HepG2 (cell line): ENCODE results near the gene TBC1D16. TPM values are rescaled to one million over a fixed set of nuclear protein-coding genes. Genes with fewer than 3 reads are reported as not detected.

Experiments
- ARNT2 ChIP-seq: sonication (generic); formaldehyde crosslinking; IDR thresholded peaks from 2 replicates; pipeline ENCODE4 v1.8.0; 2022; ENCODE audit warnings: mild to moderate bottlenecking, low read depth, missing genetic modification reagents, moderate library complexity
- BATF2 ChIP-seq: sonication (generic); formaldehyde crosslinking; IDR thresholded peaks from 2 replicates; pipeline ENCODE4 v1.8.0; 2022; ENCODE audit warnings: mild to moderate bottlenecking, missing genetic modification reagents, moderate library complexity
- CBX2 ChIP-seq, 2 experiments: fragments of 200-600 bp in 1 of 2; sonication (generic); formaldehyde crosslinking in 1 of 2; IDR thresholded peaks; 2 replicates each; pipeline versions ENCODE4 v1.7.0 to v1.8.1; 2018 to 2022; ENCODE audit warnings: low read depth in 2 of 2, low read length in 1 of 2, mild to moderate bottlenecking in 1 of 2, missing genetic modification reagents in 1 of 2
- CC2D1A ChIP-seq: sonication (generic); formaldehyde crosslinking; IDR thresholded peaks from 2 replicates; pipeline ENCODE4 v1.8.1; 2023; ENCODE audit warnings: mild to moderate bottlenecking, missing genetic modification reagents
- ELF1 ChIP-seq: sonication (generic); formaldehyde crosslinking; IDR thresholded peaks from 2 replicates; pipeline ENCODE4 v1.4.0; 2020; ENCODE audit warnings: missing genetic modification reagents
- MAF1 ChIP-seq: sonication (generic); formaldehyde crosslinking; IDR thresholded peaks from 2 replicates; pipeline ENCODE4 v1.5.0; 2020; ENCODE audit warnings: missing genetic modification reagents, borderline replicate concordance
- PATZ1 ChIP-seq: sonication (generic); formaldehyde crosslinking; IDR thresholded peaks from 2 replicates; pipeline ENCODE4 v1.4.0; 2020; ENCODE audit warnings: missing genetic modification reagents
- SETDB1 ChIP-seq: sonication (generic); formaldehyde crosslinking; IDR thresholded peaks from 2 replicates; pipeline ENCODE4 v1.5.1; 2020; ENCODE audit warnings: missing genetic modification reagents, mild to moderate bottlenecking, borderline replicate concordance
- SNAPC5 ChIP-seq: sonication (generic); formaldehyde crosslinking; IDR thresholded peaks from 2 replicates; pipeline ENCODE4 v1.8.1; 2023; ENCODE audit warnings: mild to moderate bottlenecking, missing genetic modification reagents, borderline replicate concordance
- XRCC5 ChIP-seq: fragments of 200-400 bp; formaldehyde crosslinking; optimal IDR thresholded peaks from 2 replicates; pipeline ENCODE3; 2017; ENCODE audit warnings: mild to moderate bottlenecking, low read length
- ZBTB2 ChIP-seq: sonication (generic); formaldehyde crosslinking; IDR thresholded peaks from 2 replicates; pipeline ENCODE4 v1.8.0; 2022; ENCODE audit warnings: low read depth, missing genetic modification reagents
- ZBTB26 ChIP-seq: IDR thresholded peaks from 2 replicates; pipeline ENCODE4 v1.6.1; 2016; ENCODE audit warnings: missing compliant biosample characterization, missing genetic modification reagents, borderline replicate concordance
- ZMYM2 ChIP-seq: sonication (generic); formaldehyde crosslinking; IDR thresholded peaks from 2 replicates; pipeline ENCODE4 v1.8.0; 2022; ENCODE audit warnings: mild to moderate bottlenecking, missing genetic modification reagents
- ZMYM3 ChIP-seq: sonication (generic); formaldehyde crosslinking; IDR thresholded peaks from 2 replicates; pipeline ENCODE4 v1.5.1; 2020; ENCODE audit warnings: mild to moderate bottlenecking, missing genetic modification reagents
- ZNF101 ChIP-seq: sonication (generic); formaldehyde crosslinking; IDR thresholded peaks from 2 replicates; pipeline ENCODE4 v1.4.0; 2020; ENCODE audit warnings: mild to moderate bottlenecking, low read depth, missing genetic modification reagents, borderline replicate concordance
- ZNF264 ChIP-seq: sonication (generic); formaldehyde crosslinking; IDR thresholded peaks from 2 replicates; pipeline ENCODE4 v1.4.0; 2020; ENCODE audit warnings: missing genetic modification reagents
- ZNF280B ChIP-seq: sonication (generic); formaldehyde crosslinking; IDR thresholded peaks from 2 replicates; pipeline ENCODE4 v1.5.0; 2020; ENCODE audit warnings: missing genetic modification reagents, mild to moderate bottlenecking, borderline replicate concordance
- ZNF512 ChIP-seq: sonication (generic); formaldehyde crosslinking; IDR thresholded peaks from 2 replicates; pipeline ENCODE4 v1.4.0; 2020; ENCODE audit warnings: mild to moderate bottlenecking, missing genetic modification reagents
- ZNF530 ChIP-seq: sonication (generic); formaldehyde crosslinking; IDR thresholded peaks from 2 replicates; pipeline ENCODE4 v1.5.0; 2020; ENCODE audit warnings: low read depth, mild to moderate bottlenecking, missing genetic modification reagents
- polyA plus RNA-seq, 8 experiments: library from polyadenylated mRNA; depleted of rRNA in 3 of 8; stranded (reverse) in 7 of 8; unstranded in 1 of 8; fragments of >200 nt; fragmentation: Illumina TruSeq in 4 of 8; extraction: Trizol in 4 of 8; gene quantifications; 2 replicates each; pipeline versions ENCODE4 v1.2.1 to v1.2.3, GENCODE V29; 2011 to 2016; ENCODE audit warnings: low read depth in 4 of 8, missing spikeins in 1 of 8, mixed read lengths in 1 of 8; ENCODE audit not compliant: insufficient read depth in 1 of 8
- total RNA-seq, 5 experiments: library from RNA; depleted of rRNA; stranded (reverse); fragments of >200 nt; fragmentation: Illumina TruSeq; extraction: Trizol; gene quantifications; 2 replicates each; pipeline ENCODE4 v1.2.3, GENCODE V29; 2016; ENCODE audit warnings: low read depth in 1 of 5

The TBC1D16 gene
- total and polyA plus RNA-seq, 2 of the 13 experiments (the other 11 are each of a cell fraction or from before 2014, with no cell fraction given): 14.9 to 24.9 TPM

- TF ChIP-seq CC2D1A (CRISPR knock-in tag) (no peak), ZMYM2 (CRISPR knock-in tag) (no peak), CBX2 (IDR thresholded peaks at IDR 0.05; ENCODE audit: low read depth, low read length) (no peak), CBX2 (CRISPR knock-in tag; IDR thresholded peaks at IDR 0.05; ENCODE audit: low read depth) (no peak), ZNF530 (CRISPR knock-in tag) (no peak), ZNF512 (CRISPR knock-in tag) (no peak), ZNF101 (CRISPR knock-in tag) (no peak; the same call in 1 of the 2 replicates), XRCC5 (no peak), ZBTB2 (CRISPR knock-in tag) (0 out of 2 replicates have a peak, but pooled peaks have one; percentile 12), SETDB1 (CRISPR knock-in tag) (no peak), ELF1 (CRISPR knock-in tag) (no peak), MAF1 (CRISPR knock-in tag) (no peak; the same call in 1 of the 2 replicates), SNAPC5 (CRISPR knock-in tag) (peak; percentile 37; the same call in 1 of the 2 replicates), BATF2 (CRISPR knock-in tag) (peak; percentile 52; the same call in 1 of the 2 replicates), ZNF264 (CRISPR knock-in tag) (0 out of 2 replicates have a peak, but pooled peaks have one; percentile 7), ZMYM3 (CRISPR knock-in tag) (no peak), ZBTB26 (CRISPR knock-in tag) (peak; percentile 24; the same call in 1 of the 2 replicates), ZNF280B (CRISPR knock-in tag) (no peak), PATZ1 (CRISPR knock-in tag) (no peak), ARNT2 (CRISPR knock-in tag) (no peak)
Measured at GRCh38 chr17:79992649-79993389, 42.9 kb downstream of the TBC1D16 start (continued).
